Measurements from ENCODE around the gene MDFIC.

DNA sequence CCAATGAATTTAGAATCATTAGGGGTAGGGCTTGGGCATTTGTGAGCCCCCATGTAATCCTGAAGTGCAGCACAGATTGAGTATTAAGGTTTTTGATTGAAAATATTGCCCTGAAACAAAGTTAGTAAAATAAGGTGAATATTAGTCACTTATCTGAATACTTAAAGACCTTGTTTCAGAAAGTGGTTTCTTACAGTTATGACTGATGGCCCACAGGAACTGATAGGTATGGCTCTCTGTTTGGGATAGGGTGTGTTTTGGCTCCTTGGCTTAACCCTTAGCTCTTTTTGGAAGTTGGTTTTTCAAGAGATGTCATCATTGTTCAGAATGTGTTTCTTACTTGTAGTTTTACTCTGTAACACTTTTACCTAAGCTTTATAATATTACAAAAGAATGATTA, 34.8 kb downstream of the MDFIC start:
- TF ChIP-seq, protein P1, sequence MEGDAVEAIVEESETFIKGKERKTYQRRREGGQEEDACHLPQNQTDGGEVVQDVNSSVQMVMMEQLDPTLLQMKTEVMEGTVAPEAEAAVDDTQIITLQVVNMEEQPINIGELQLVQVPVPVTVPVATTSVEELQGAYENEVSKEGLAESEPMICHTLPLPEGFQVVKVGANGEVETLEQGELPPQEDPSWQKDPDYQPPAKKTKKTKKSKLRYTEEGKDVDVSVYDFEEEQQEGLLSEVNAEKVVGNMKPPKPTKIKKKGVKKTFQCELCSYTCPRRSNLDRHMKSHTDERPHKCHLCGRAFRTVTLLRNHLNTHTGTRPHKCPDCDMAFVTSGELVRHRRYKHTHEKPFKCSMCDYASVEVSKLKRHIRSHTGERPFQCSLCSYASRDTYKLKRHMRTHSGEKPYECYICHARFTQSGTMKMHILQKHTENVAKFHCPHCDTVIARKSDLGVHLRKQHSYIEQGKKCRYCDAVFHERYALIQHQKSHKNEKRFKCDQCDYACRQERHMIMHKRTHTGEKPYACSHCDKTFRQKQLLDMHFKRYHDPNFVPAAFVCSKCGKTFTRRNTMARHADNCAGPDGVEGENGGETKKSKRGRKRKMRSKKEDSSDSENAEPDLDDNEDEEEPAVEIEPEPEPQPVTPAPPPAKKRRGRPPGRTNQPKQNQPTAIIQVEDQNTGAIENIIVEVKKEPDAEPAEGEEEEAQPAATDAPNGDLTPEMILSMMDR (IDR thresholded peaks at IDR 0.05; ENCODE audit: borderline replicate concordance, extremely low read depth, low read length, poor library complexity, severe bottlenecking): no peak
- no peak for TF ChIP-seq EZH2 (IDR thresholded peaks at IDR 0.05; ENCODE audit: borderline replicate concordance, low read depth, low read length, severe bottlenecking)

All from DND-41 (cell line).